KMS-11 (cell line): ENCODE results near the gene CHMP4A.

Source experiments
- H2AFZ ChIP-seq: fragments of 200-600 bp; sonication (generic); 2 replicates; pipeline ENCODE4 v1.6.1; 2016; ENCODE audit warnings: antibody characterized with exemption, mixed run types, low read depth
- H3K27ac ChIP-seq: fragments of 200-600 bp; sonication (generic); 2 replicates; pipeline ENCODE4 v1.6.1; 2016; ENCODE audit warnings: mild to moderate bottlenecking, mixed run types
- H3K27me3 ChIP-seq: fragments of 200-600 bp; sonication (generic); 2 replicates; pipeline ENCODE4 v1.6.1; 2017; ENCODE audit warnings: mild to moderate bottlenecking, low read depth, mixed run types, moderate library complexity; ENCODE audit not compliant: insufficient read depth
- H3K36me3 ChIP-seq: fragments of 200-600 bp; sonication (generic); 2 replicates; pipeline ENCODE4 v1.6.1; 2017; ENCODE audit warnings: mild to moderate bottlenecking, mixed run types; ENCODE audit not compliant: insufficient read depth
- H3K4me1 ChIP-seq: fragments of 200-600 bp; sonication (generic); 2 replicates; pipeline ENCODE4 v1.6.1; 2016; ENCODE audit warnings: mild to moderate bottlenecking, low read depth, mixed run types; ENCODE audit not compliant: poor library complexity, severe bottlenecking
- H3K4me2 ChIP-seq: fragments of 200-600 bp; sonication (generic); 2 replicates; pipeline ENCODE4 v1.7.0; 2016; ENCODE audit warnings: mild to moderate bottlenecking, mixed run types
- H3K4me3 ChIP-seq: fragments of 200-600 bp; sonication (generic); IDR thresholded peaks from 2 replicates; pipeline ENCODE4 v1.6.1; 2017; ENCODE audit warnings: low read depth, low read length, mixed read lengths; ENCODE audit not compliant: insufficient read depth
- H3K79me2 ChIP-seq: fragments of 200-600 bp; sonication (generic); 2 replicates; pipeline ENCODE4 v1.6.1; 2016; ENCODE audit warnings: low read depth, mixed run types; ENCODE audit not compliant: insufficient read depth
- H3K9ac ChIP-seq: fragments of 200-600 bp; sonication (generic); 2 replicates; pipeline ENCODE4 v1.6.1; 2016; ENCODE audit warnings: mild to moderate bottlenecking, mixed run types
- H4K20me1 ChIP-seq: fragments of 200-600 bp; sonication (generic); 2 replicates; pipeline ENCODE4 v1.6.1; 2016; ENCODE audit warnings: mild to moderate bottlenecking, mixed run types; ENCODE audit not compliant: insufficient read depth
- TF ChIP-seq, protein P1 (sequence below): fragments of 200-600 bp; sonication (generic); conservative IDR thresholded peaks from 2 replicates; pipeline ENCODE4 v1.6.1; 2017; ENCODE audit warnings: low read depth, mild to moderate bottlenecking, antibody characterized with exemption, low read length, moderate library complexity, mixed read lengths

CHMP4A gene

GRCh38 chr14:24182110-24182882 is 31.0 kb downstream of the CHMP4A start:
- TF ChIP-seq, protein P1, sequence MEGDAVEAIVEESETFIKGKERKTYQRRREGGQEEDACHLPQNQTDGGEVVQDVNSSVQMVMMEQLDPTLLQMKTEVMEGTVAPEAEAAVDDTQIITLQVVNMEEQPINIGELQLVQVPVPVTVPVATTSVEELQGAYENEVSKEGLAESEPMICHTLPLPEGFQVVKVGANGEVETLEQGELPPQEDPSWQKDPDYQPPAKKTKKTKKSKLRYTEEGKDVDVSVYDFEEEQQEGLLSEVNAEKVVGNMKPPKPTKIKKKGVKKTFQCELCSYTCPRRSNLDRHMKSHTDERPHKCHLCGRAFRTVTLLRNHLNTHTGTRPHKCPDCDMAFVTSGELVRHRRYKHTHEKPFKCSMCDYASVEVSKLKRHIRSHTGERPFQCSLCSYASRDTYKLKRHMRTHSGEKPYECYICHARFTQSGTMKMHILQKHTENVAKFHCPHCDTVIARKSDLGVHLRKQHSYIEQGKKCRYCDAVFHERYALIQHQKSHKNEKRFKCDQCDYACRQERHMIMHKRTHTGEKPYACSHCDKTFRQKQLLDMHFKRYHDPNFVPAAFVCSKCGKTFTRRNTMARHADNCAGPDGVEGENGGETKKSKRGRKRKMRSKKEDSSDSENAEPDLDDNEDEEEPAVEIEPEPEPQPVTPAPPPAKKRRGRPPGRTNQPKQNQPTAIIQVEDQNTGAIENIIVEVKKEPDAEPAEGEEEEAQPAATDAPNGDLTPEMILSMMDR: no peak
- H3K9ac ChIP-seq: no peak overlapping the region

DNA sequence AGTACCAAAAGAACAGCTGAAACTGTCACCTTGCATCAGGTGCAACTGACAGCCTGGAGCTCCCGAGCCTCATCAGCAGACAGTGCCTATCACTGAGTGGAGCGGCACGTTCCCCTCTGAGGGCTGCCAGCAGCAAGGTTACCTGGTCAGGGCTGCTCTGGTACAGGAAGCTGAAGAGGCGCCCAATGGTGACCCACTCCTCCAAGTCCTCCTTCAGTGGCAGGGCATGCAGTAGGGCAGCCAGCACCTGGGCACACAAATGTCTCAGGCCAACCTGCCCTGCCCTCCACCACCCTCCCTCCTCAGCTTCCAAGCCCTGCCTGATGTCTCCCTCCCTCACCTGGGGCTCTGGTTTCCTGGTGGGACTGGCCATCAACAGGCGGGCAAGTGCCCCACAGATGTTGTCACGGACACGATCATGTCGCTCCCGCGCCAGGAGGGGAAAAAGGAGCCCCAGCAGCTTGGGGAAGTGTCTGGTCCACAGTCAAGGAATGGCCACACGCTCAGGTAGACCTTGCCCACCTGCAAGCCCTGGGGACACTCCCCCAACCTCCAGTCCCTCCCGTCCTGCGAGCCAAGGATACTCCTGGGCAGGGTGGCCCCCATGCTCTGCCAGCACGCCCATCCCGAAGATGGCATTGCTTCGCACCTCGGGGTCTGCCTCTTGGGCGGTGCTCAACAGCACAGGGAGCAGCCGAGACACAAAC is 31.8 kb downstream of the CHMP4A start:
- Histone ChIP-seq H3K4me2 (no peak overlapping the region), H3K4me3 (no peak overlapping the region), H3K79me2 (no peaks in the 10 kb centered on the region), H3K36me3 (no peaks in the 10 kb centered on the region), H3K27ac (no peak overlapping the region), H3K4me1 (no peaks in the 10 kb centered on the region), H3K9ac (no peak overlapping the region), H2AFZ (no peak overlapping the region), H3K27me3 (no peaks in the 10 kb centered on the region), H4K20me1 (no peaks in the 10 kb centered on the region)
- TF ChIP-seq, protein P1: no peak

More at GRCh38 chr14:24182110-24182882, 31.0 kb downstream of the CHMP4A start:
- Histone ChIP-seq H3K4me3 (no peak overlapping the region), H2AFZ (no peak overlapping the region), H3K4me1 (peaks cover 2% of the 10 kb centered on the region), H3K27ac (no peak overlapping the region), H3K4me2 (no peak overlapping the region), H3K79me2 (peaks cover 3% of the 10 kb centered on the region; the same call in 1 of the 2 replicates), H3K36me3 (no peaks in the 10 kb centered on the region), H4K20me1 (no peaks in the 10 kb centered on the region), H3K27me3 (no peaks in the 10 kb centered on the region)

GRCh38 chr14:24179961-24180796 is 33.1 kb downstream of the CHMP4A start:
- H3K79me2 ChIP-seq: no peaks in the 10 kb centered on the region
- no peak overlapping the region for H2AFZ ChIP-seq
- TF ChIP-seq, protein P1: no peak
- H3K36me3 ChIP-seq: no peaks in the 10 kb centered on the region
- H3K4me3 ChIP-seq: no peak overlapping the region
- no peak overlapping the region for H3K4me2 ChIP-seq
- no peak overlapping the region for H3K27ac ChIP-seq
- H3K27me3 ChIP-seq: no peaks in the 10 kb centered on the region
- no peaks in the 10 kb centered on the region for H4K20me1 ChIP-seq
- H3K4me1 ChIP-seq: no peaks in the 10 kb centered on the region
- H3K9ac ChIP-seq: no peak overlapping the region

- no peak overlapping the region for H2AFZ ChIP-seq
- H3K9ac ChIP-seq: no peak overlapping the region
- H4K20me1 ChIP-seq: no peaks in the 10 kb centered on the region
- H3K4me3 ChIP-seq: no peak overlapping the region
- TF ChIP-seq, protein P1: no peak
- no peaks in the 10 kb centered on the region for H3K79me2 ChIP-seq
- no peaks in the 10 kb centered on the region for H3K27me3 ChIP-seq
- H3K4me2 ChIP-seq: no peak overlapping the region
- no peaks in the 10 kb centered on the region for H3K36me3 ChIP-seq
- no peak overlapping the region for H3K27ac ChIP-seq
- H3K4me1 ChIP-seq: no peaks in the 10 kb centered on the region
Observed at GRCh38 chr14:24179294-24179960, 33.9 kb downstream of the CHMP4A start.
